Endothelial cell of umbilical vein (primary cell): ENCODE results near the gene AJM1.

ENCODE experiments used
- EZH2 ChIP-seq: IDR thresholded peaks from 2 replicates; pipeline ENCODE4 v1.6.1; 2012; ENCODE audit warnings: borderline replicate concordance, low read depth, mild to moderate bottlenecking, moderate library complexity, low read length, inconsistent platforms; ENCODE audit not compliant: severe bottlenecking
- FOS ChIP-seq: IDR thresholded peaks from 2 replicates; pipeline ENCODE4 v1.6.1; 2011; ENCODE audit warnings: mild to moderate bottlenecking, low read length, moderate library complexity, borderline replicate concordance; ENCODE audit not compliant: insufficient read depth
- JUN ChIP-seq: IDR thresholded peaks from 2 replicates; pipeline ENCODE4 v1.6.1; 2011; ENCODE audit warnings: borderline replicate concordance, low read depth; ENCODE audit not compliant: insufficient read length, insufficient read depth
- MAX ChIP-seq: IDR thresholded peaks from 2 replicates; pipeline ENCODE4 v1.6.1; 2011; ENCODE audit not compliant: insufficient read depth, insufficient read length
- MYC ChIP-seq: IDR thresholded peaks from one replicate; pipeline ENCODE4 v1.6.1; 2011; ENCODE audit warnings: mild to moderate bottlenecking, low read depth, low read length
- POLR2A ChIP-seq: IDR thresholded peaks from 2 replicates; pipeline ENCODE4 v1.6.1; 2012; ENCODE audit warnings: low read depth, mild to moderate bottlenecking, control low read depth, low read length
- POLR2AphosphoS5 ChIP-seq: IDR thresholded peaks from 2 replicates; pipeline ENCODE4 v1.6.1; 2012; ENCODE audit warnings: low read depth, mild to moderate bottlenecking, control low read depth, low read length, moderate library complexity; ENCODE audit not compliant: insufficient read depth
- TF ChIP-seq, protein P1 (sequence below), 2 donors: IDR thresholded peaks; 1 replicate in 1 of 2; 2 replicates in 1 of 2; pipeline ENCODE4 v1.5.1; 2011; ENCODE audit warnings: low read length in 2 of 2, mild to moderate bottlenecking in 2 of 2, moderate library complexity in 2 of 2, control low read depth in 1 of 2, inconsistent platforms in 1 of 2, low read depth in 1 of 2; ENCODE audit not compliant: insufficient read depth in 1 of 2; ENCODE audit errors: extremely low read depth in 1 of 2

DNA sequence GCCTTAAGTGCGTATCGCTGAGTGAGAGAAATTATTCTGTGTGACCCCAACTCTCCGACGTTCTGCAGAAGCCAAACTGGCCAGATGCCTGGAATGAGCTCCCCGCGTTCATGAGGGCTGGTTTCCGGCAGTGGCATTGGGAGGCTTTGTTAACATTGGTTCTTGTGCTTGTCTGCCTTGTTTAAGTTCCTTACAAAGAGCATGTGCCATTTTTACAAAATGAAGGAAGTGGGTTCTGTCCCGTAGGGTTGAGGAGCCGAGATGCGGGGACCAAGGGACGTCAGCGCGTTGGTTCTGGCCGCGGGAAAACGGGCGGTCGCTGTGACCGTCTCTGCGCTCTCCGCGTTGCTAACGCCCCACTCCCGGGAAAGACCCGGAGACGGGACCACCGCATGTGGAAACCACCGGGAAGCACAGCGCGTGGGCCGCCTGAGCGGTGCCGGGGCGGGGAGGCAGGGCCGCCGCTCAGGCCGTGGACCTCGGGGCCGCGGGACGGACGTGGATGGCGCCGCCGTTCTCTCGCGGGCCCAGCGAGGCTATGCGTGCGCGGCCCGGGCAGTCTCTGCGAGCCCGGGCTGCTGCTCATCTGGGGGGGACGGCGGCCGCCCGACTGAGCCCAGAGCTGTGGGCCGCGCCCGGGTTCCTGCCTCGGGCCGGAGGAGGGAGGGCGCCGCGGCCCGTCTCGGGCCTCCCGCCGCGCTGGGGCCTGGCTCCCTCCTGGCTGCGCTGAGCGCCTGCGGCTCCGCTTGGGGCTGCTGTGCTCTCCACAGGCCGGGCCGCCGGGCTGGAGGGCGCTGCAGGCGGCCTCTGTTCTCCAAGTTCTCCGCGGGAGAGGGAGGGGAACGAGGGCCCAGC is 21.1 kb upstream of the AJM1 start:
- TF ChIP-seq, protein P1, sequence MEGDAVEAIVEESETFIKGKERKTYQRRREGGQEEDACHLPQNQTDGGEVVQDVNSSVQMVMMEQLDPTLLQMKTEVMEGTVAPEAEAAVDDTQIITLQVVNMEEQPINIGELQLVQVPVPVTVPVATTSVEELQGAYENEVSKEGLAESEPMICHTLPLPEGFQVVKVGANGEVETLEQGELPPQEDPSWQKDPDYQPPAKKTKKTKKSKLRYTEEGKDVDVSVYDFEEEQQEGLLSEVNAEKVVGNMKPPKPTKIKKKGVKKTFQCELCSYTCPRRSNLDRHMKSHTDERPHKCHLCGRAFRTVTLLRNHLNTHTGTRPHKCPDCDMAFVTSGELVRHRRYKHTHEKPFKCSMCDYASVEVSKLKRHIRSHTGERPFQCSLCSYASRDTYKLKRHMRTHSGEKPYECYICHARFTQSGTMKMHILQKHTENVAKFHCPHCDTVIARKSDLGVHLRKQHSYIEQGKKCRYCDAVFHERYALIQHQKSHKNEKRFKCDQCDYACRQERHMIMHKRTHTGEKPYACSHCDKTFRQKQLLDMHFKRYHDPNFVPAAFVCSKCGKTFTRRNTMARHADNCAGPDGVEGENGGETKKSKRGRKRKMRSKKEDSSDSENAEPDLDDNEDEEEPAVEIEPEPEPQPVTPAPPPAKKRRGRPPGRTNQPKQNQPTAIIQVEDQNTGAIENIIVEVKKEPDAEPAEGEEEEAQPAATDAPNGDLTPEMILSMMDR (IDR thresholded peaks at IDR 0.05; ENCODE audit: extremely low read depth in 1 of 2, insufficient read depth in 1 of 2, low read depth in 1 of 2, low read length in 2 of 2) = no peak
- no peak for TF ChIP-seq POLR2AphosphoS5
- TF ChIP-seq MAX = no peak
- TF ChIP-seq POLR2A = no peak
- TF ChIP-seq MYC = no peak
- no peak for TF ChIP-seq EZH2
- no peak for TF ChIP-seq FOS
- TF ChIP-seq JUN = no peak
